ENCODE data around the gene PHACTR4. TPM values are rescaled to one million over a fixed set of nuclear protein-coding genes. Genes with fewer than 3 reads are reported as not detected.
"Not testable (repeated sequence)": the region's sequence is repeated elsewhere in the genome, so short reads cannot be mapped to it uniquely, and the experiment has no call there.

PHACTR4 gene
- polyA plus RNA-seq, 3 donors: 9.1 to 20.6 (median 12.4) TPM

DNA sequence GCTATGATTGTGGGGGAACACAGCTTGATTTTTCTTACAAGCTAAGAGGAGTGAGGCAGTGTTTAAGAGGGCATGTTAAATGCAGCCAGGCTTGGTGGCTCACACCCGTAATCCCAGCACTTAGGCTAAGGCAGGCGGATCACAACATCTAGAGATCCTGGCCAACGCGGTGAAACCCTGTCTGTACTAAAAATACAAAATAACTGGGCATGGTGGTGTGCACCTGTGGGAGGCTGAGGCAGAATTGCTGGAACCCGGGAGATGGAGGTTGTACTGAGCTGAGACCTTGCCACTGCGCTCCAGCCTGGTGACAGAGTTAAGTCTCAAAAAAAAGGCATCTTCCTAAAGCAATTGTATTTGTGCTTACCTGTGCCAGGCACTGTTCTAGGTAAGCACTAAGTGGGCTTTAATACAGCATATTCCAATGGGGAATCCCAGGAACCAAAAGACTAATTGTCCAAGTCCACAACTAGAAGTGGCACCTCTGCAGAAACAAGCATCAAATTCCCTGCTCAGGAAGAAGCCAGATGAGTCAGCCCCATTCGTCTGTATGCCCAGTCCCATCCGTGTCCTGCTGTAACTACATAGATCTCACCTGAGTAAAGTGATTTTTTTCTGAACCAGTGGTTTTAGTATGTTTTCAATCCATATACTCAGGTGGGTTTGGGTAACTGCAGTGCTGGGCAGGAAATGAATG lies 140.9 kb downstream of the PHACTR4 start:
- WGBS, 3 donors: 55 to 74% (median 71%) methylated on average over 8 of the region's 8 CpGs
- H3K27ac ChIP-seq (ENCODE audit: low read depth, low read length): no peak overlapping the region

DNA sequence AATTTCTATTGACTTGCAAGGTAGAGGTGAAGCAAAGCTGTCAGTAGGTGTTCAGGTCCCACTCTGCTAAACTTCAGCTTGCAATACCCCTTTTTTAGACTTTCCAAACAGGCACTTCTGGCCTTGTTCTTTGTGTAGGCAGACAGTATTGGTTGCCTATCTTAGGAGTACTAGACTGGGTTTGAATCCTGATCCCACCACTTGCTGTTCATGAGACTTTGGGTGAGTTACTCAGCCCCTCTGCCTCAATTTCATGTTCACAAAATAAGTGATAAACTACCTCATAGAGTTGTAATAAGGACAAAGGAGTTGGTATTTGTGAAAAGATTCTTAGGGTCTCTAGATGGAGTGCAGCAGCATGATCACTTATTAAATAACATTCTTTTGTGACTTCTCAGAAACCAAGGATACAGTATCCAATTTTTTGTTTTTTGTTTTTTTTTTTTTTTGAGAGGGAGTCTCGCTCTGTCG lies 141.5 kb downstream of the PHACTR4 start:
- no peak overlapping the region for H3K27ac ChIP-seq (ENCODE audit: low read depth, low read length)
- 71 to 100% (median 92%) methylated on average over 1 to 2 of the region's 2 CpGs for WGBS, 3 donors

DNA sequence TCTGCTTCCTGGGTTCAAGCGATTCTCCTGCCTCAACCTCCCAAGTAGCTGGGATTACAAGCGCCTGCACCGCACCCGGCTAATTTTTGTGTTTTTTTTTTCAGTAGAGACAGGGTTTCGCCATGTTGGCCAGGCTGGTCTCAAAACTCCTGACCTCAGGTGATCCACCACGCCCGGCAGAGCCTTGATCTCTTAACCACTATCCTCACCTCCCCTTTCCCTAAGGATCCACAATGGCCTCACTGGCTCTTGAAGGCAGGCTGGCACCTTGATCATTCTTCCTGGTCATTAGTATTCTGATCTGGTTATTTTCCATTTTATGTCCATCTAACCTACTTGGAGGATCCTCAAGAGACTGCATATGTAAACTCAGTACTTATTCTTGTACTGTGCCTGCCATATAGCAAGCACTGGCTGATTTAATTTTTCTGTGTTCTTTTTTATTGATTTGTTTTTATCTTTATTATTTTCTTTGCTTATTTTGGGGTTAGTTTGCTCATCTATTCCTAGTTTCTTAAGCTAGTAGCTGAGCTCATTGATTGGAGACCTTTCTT lies 142.6 kb downstream of the PHACTR4 start:
- 82 to 88% (median 87%) methylated on average over 7 of the region's 7 CpGs for WGBS, 3 donors
- no peak overlapping the region for H3K27ac ChIP-seq (ENCODE audit: low read depth, low read length)

DNA sequence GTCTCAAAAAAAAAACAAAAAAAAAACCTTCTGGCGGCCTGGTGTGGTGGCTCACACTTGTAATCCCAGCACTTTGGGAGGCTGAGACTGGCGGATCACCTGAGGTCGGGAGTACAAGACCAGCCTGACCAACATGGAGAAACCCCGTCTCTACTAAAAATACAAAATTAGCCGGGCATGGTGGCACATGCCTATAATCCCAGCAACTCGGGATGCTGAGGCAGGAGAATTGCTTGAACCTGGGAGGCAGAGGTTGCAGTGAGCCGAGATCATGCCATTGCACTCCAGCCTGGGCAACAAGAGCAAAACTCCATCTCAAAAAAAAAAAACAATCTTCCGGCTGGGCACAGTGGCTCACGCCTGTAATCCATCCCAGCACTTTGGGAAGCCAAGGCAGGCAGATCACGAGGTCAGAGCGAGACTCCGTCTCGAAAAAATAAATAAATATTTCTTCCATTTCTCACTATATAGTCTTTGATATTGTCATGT lies 144.9 kb downstream of the PHACTR4 start:
- WGBS, 3 donors: 87 to 94% (median 91%) methylated on average over 13 of the region's 13 CpGs
- not testable (repeated sequence) for H3K27ac ChIP-seq (ENCODE audit: low read depth, low read length)

DNA sequence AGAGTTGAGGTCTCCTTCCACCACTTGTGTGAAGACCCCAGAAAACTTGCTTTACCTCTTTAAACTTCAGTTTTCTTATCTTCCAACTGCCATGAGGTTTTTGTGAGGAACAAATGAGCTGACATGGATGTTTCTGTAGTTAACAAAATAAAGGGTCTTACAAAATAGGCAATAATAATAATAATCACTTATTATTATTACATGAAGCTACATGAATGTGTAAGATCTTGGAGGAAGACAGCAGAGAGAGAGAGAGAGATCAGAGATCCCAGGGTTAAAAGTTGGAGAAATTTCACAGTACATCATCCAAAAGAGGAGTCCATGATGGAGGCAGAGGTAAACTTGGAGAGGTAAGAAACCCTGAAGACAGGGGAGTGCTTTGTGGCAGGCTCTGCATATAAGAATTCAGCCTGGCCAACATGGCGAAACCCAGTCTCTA lies 147.0 kb downstream of the PHACTR4 start:
- no peak overlapping the region for H3K27ac ChIP-seq (ENCODE audit: low read depth, low read length)
- WGBS, 3 donors: 92 to 100% (median 95%) methylated on average over 1 of the region's 1 CpG

DNA sequence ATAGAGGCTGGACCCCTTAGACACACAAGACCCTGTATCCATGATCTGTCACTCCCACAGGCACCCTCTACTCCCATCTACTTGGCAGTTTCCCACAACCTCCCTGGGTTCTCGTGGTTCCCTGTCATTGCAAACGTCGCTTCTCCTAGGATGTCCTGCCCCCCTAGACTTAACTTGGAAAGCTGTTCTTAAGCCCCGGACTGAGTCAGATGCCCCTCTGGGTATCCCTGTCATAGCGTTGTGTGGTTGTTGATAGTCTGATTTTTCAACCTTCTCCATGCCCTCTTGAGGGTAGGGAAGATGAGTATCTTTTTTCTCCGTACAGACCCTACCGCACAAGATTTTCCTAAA lies 148.1 kb downstream of the PHACTR4 start:
- WGBS, 3 donors: 9 to 14% (median 9%) methylated on average over 7 of the region's 7 CpGs
- no peak overlapping the region for H3K27ac ChIP-seq (ENCODE audit: low read depth, low read length)

DNA sequence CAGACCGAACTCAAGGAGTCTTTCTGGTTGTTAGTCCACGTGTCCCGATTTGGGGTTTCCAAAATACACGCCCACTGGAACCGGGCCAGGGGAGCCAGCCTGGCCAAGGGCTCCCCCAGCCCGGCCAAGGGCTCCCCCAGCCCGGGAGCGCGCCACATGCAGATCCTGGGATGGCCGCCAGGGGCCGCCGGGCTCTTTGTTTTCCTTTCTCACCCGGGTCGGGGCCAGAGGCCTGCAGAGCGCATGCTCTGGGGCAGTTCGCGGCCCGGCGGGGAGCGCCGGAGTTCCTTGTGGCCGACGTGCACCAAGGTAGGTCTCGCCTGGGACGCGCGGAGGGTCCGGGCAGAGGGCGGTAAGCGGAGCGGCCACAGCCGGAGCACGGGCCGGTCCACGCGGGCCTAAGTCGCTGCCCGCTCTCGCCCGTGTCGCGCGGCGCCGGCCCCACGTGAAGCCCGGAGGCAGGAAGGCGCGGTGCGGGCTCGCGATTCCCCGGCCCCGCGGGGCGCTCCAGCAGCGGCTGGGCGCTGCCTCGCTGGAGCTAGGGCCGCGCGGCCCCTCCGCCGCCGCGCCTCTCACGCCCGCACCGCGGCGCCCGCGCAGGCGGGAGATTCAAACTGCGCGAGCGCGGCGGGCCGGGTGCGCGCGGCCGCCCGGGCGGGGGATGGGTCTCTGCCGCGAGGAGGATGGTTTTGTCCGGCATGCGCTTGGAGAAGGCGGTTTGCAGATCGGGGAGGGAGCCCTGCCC lies 148.6 kb downstream of the PHACTR4 start:
- H3K27ac ChIP-seq (ENCODE audit: low read depth, low read length): no peak overlapping the region
- WGBS, 3 donors: 0% methylated on average over 69 to 92 of the region's 92 CpGs

DNA sequence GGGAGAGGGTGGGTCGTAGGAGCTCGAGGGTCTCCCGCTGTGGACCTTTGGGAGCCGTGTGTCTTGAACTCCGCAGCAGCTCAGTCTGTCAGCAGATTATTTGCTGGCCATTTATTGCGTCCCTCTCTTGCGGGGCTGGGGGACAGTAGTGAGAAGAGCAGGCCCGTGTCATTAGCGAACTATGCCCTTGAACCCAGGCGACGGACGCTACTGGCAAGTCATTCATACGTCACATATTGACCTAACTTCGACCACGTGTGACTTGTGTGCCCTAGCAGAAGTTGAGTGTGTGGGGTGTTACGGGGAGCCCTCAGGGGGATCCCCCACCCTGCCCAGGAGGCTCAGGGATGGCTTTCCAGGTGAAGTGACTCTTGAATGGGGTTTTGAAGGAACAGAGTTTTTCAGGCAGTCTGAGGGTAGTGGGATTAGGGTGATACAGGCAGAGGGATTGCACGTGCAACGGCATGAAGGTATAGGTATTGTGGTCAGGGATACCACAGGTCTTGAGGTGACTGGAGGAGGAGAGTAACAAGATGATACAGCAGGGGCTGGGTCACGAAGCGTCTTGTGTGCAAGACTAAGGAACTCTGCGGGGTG lies 149.3 kb downstream of the PHACTR4 start:
- no peak overlapping the region for H3K27ac ChIP-seq (ENCODE audit: low read depth, low read length)
- WGBS, 3 donors: 8 to 9% (median 9%) methylated on average over 21 of the region's 21 CpGs

DNA sequence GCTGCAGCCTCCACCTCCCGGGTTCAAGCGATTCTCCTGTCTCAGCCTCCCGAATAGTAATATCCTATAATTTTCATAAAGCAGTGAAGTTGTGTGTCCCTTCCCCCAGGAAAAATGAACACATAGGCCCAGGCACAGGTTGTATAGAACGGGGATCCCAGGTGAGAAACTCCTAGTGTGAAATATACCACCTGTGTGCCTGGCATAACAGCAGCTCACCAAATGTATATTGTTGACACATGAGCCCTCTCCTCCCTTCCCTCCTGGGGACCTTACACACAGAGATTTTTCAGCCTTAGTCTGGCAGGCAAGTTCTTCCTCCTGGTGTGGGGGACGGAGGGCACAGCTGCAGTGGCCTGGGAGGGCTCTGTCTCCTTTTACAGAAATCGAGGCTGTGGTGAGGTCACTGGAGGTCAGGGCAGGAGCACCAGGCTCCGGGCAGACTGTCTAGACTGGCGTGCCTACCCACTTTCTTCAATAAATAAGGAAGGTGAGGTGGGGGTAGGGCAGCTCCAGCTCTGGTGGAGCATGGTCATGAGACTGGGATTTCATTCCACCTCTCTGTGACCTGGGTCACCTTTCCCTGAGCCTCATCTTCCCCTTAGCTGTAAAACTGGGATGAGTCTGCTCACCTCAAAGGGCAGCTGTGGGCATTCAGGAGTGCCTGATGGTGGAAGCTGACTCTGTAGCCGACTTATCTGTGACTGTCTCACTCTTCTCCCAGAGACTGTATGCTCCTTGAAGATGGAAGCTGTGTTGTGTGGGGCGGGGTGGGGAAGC lies 150.6 kb downstream of the PHACTR4 start:
- WGBS, 3 donors: 47 to 87% (median 85%) methylated on average over 10 of the region's 10 CpGs
- H3K27ac ChIP-seq (ENCODE audit: low read depth, low read length): no peak overlapping the region

DNA sequence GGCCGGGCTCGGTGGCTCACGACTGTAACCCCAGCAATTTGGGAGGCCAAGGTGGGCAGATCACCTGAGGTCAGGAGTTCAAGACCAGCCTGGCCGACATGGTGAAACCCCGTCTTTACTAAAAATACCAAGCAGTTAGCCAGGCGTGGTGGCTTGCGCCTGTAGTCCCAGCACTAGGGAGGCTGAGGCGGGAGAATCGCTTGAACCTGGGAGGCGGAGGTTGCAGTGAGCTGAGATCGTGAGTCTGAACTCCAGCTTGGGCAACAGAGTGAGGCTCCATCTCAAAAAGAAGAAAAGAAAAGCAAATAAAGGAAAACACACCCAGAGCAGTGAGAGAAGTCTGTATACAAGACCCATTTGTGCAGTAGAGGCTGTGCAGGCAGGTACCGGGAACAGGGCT lies 151.3 kb downstream of the PHACTR4 start:
- not testable (repeated sequence) for H3K27ac ChIP-seq (ENCODE audit: low read depth, low read length)
- WGBS, 3 donors: 92 to 96% (median 94%) methylated on average over 12 of the region's 12 CpGs

DNA sequence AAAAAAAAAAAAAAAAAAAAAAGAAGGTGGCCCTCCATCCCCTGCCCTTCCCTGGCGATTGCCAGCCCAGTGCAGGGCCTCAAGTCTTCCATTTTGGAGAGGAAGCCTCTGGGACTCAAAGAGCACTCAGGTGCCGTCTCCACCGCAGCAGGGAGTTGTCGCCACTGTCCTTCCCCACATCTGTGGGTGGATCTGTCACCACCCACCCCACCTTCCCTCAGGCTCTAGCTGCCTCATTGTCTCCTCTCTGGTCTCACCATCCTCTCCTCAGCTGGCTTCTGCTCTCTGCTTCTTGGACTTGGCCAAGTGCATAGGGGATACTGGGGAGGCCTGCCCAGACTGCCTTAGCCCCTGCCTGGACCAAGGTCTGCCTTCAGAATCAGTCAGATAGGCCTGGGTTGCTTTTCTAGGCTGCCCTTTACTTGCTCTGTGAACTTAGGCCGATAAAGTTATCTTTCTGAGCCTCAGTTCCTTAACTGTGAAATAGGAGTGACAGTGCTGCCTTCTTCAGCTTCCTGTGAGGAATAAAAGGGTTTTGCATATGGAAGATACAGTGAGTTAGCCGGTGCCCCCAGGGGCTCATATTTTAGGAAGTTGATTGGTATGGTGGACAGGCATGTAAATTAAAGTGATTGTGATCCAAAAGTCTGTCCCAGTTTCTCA lies 152.1 kb downstream of the PHACTR4 start:
- 84 to 92% (median 90%) methylated on average over 6 of the region's 6 CpGs for WGBS, 3 donors
- H3K27ac ChIP-seq (ENCODE audit: low read depth, low read length): no peak overlapping the region

DNA sequence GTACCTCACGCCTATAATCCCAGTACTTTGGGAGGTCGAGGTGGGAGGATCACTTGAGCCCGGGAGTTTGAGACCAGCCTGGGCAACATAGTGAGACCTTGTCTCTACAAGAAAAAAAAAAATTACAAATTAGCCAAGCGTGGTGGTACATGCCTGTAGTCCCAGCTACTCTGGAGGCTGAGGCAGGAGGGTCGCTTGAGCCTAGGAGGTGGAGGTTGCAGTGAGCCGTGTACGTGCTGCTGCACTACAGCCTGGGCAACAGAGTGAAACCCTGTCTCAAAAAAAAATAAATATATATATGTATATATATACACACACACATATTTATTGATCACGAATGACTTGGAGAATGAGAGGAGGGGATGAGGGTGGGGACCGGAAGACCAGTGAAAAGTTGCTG lies 153.0 kb downstream of the PHACTR4 start:
- not testable (repeated sequence) for H3K27ac ChIP-seq (ENCODE audit: low read depth, low read length)
- WGBS, 3 donors: 92 to 96% (median 94%) methylated on average over 9 of the region's 9 CpGs

DNA sequence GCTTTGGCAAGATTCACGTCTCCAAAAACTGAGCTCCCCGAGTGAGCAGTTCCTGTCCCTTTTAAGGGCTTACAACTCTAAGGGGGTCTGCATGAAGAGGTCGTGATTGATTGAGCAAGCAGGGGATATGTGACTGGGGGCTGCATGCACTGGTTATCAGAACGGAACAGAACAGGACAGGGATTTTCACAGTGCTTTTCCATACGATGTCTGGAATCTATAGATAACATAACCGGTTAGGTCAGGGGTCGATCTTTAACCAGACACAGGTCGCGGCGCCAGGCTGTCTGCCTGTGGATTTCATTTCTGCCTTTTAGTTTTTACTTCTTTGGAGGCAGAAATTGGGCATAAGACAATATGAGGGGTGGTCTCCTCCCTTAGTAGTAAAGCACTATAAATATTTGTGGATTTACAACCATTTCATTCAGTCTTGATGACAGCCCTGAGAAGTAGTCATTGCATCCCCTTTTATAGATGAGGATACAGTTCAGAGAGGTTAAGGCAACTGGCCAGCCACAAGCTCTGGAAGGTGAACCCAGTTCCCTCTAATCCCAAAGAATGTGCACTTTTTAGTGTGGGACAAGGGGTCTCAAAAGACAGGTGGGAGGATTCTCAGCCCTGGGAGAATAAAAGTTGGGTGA lies 155.6 kb downstream of the PHACTR4 start:
- not testable (repeated sequence) for H3K27ac ChIP-seq (ENCODE audit: low read depth, low read length)
- 47 to 87% (median 83%) methylated on average over 10 of the region's 10 CpGs for WGBS, 3 donors

DNA sequence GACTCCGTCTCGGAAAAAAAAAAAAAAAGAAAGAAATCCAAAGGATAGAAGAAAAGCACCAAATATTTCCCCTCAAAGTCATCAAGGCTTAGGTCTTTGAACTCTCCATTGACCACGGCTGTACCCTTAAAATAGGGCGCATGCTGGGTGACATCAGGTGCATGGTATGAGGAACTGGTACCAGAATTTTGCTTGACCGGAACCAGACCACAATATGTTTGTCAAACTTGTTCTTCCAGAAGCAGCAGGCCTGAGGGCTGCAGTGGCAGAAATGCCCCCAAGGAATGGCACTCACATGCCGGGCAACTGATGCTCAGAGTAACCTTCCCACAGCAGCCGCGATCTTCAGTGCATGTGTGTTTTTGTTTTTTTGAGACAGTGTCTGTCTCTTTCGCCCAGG lies 157.3 kb downstream of the PHACTR4 start:
- WGBS, 3 donors: 87 to 95% (median 93%) methylated on average over 7 to 9 of the region's 9 CpGs

DNA sequence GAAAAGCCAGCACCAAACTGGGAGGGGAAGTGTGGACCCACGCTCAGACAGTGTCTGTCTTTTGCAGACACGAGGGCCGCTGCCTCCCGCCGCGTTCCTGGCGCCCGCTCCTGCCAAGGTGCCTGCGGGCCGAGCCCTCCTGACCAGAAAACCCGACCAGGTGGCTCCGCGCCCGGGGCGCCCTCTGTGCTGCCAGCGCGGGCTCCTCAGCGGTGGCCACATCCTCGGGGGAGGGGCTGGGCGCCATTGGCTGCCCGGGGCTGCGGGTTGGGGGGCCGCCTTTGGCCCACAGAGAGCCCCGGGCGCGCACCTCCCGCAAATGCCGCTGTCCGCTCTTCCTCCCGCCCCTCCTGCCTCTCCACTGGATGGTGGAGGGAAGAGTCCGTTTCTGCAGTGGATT lies 160.9 kb downstream of the PHACTR4 start:
- WGBS, 3 donors: 96 to 99% (median 97%) methylated on average over 27 to 31 of the region's 31 CpGs
- H3K27ac ChIP-seq (ENCODE audit: low read depth, low read length): no peak overlapping the region

More for the DNA sequence above, 157.3 kb downstream of the PHACTR4 start:
- H3K27ac ChIP-seq (ENCODE audit: low read depth, low read length): no peak overlapping the region

DNA sequence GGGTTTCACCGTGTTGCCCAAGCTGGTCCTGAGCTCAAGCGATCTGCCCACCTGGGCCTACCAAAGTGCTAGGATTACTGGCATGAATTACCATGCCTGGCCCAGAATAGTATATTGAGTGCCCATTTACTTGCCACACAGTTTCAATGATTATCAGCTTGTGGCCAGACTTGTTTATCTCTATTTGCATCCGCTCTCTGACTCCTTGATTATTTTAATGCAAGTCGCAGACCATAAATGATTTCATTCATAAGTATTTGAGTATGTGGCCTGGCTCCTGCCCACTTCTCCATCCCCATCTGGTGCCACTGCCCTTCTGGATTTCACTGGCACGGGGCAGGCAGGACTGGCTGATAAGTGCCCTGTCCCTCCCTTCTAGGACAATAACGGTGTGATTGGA lies 165.1 kb downstream of the PHACTR4 start:
- 95 to 97% (median 97%) methylated on average over 6 of the region's 6 CpGs for WGBS, 3 donors
- H3K27ac ChIP-seq (ENCODE audit: low read depth, low read length): no peak overlapping the region

DNA sequence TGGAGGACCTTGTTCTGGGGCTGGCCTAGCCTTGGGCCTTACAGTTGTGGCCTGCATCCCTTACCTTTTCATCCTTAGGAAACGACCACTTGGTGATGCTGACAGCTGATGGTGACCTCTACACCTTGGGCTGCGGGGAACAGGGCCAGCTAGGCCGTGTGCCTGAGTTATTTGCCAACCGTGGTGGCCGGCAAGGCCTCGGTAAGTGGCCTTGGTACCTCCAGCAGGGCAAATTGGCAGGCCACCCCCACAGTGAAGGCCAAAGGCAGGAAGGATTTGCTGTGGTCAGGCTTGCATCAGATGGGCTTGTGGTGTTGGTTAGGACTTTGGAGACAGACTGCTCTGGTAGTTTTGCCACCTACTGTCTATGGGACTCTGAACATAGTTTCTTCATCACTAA lies 165.6 kb downstream of the PHACTR4 start:
- 72 to 89% (median 81%) methylated on average over 6 of the region's 6 CpGs for WGBS, 3 donors
- H3K27ac ChIP-seq (ENCODE audit: low read depth, low read length): no peak overlapping the region

All from adipose tissue (tissue), 3 donors.